GM23338 (cell line): ENCODE results near the gene MPP3.

Source experiments
- CREB1 ChIP-seq: fragments of 250-450 bp; sonication (Bioruptor Pico); IDR thresholded peaks from 2 replicates; pipeline ENCODE4 v1.5.0; 2020; ENCODE audit warnings: low read depth, mild to moderate bottlenecking, moderate library complexity
- EZH2 ChIP-seq: fragments of 200-600 bp; sonication (generic); IDR thresholded peaks from one replicate; pipeline ENCODE4 v1.8.0; 2017; ENCODE audit warnings: antibody characterized with exemption, mild to moderate bottlenecking, low read depth; ENCODE audit not compliant: unreplicated experiment
- EZH2phosphoT487 ChIP-seq: fragments of 200-600 bp; sonication (generic); IDR thresholded peaks from one replicate; pipeline ENCODE4 v1.8.1; 2018; ENCODE audit warnings: antibody characterized with exemption; ENCODE audit not compliant: unreplicated experiment
- JUNB ChIP-seq: IDR thresholded peaks from one replicate; pipeline ENCODE4 v1.6.1; 2016; ENCODE audit warnings: antibody characterized with exemption; ENCODE audit not compliant: unreplicated experiment
- POLR2AphosphoS5 ChIP-seq: IDR thresholded peaks from 2 replicates; pipeline ENCODE4 v1.6.1; 2016; ENCODE audit warnings: antibody characterized with exemption, low read depth
- REST ChIP-seq: IDR thresholded peaks from one replicate; pipeline ENCODE4 v1.6.1; 2018; ENCODE audit warnings: antibody characterized with exemption; ENCODE audit not compliant: unreplicated experiment
- ZNF331 ChIP-seq: fragments of 250-450 bp; sonication (Bioruptor Pico); IDR thresholded peaks from 2 replicates; pipeline ENCODE4 v1.5.0; 2020; ENCODE audit warnings: low read depth, mild to moderate bottlenecking, moderate library complexity
- ZNF462 ChIP-seq: fragments of 250-450 bp; sonication (Bioruptor Pico); IDR thresholded peaks from 2 replicates; pipeline ENCODE4 v1.5.0; 2020; ENCODE audit warnings: mild to moderate bottlenecking, moderate library complexity
- TF ChIP-seq, protein P1 (sequence below), 2 experiments: fragments of 200-600 bp in 1 of 2; sonication (generic) in 1 of 2; conservative IDR thresholded peaks; 2 replicates each; pipeline versions ENCODE4 v1.5.1 to v1.6.1; 2016 to 2017; ENCODE audit warnings: antibody characterized with exemption in 2 of 2, low read depth in 2 of 2, mild to moderate bottlenecking in 2 of 2, moderate library complexity in 1 of 2

GRCh38 chr17:43779145-43780125, 53.5 kb downstream of the MPP3 start:
- TF ChIP-seq, protein P1, sequence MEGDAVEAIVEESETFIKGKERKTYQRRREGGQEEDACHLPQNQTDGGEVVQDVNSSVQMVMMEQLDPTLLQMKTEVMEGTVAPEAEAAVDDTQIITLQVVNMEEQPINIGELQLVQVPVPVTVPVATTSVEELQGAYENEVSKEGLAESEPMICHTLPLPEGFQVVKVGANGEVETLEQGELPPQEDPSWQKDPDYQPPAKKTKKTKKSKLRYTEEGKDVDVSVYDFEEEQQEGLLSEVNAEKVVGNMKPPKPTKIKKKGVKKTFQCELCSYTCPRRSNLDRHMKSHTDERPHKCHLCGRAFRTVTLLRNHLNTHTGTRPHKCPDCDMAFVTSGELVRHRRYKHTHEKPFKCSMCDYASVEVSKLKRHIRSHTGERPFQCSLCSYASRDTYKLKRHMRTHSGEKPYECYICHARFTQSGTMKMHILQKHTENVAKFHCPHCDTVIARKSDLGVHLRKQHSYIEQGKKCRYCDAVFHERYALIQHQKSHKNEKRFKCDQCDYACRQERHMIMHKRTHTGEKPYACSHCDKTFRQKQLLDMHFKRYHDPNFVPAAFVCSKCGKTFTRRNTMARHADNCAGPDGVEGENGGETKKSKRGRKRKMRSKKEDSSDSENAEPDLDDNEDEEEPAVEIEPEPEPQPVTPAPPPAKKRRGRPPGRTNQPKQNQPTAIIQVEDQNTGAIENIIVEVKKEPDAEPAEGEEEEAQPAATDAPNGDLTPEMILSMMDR (conservative IDR thresholded peaks at IDR 0.05; ENCODE audit: low read depth in 2 of 2): peak; percentile 15 to 32; a peak in 2 of 4 replicates
- TF ChIP-seq POLR2AphosphoS5 (no peak), EZH2 (no peak), REST (no peak), JUNB (no peak), CREB1 (CRISPR knock-in tag) (no peak), EZH2phosphoT487 (no peak), ZNF462 (no peak), ZNF331 (CRISPR knock-in tag) (no peak)
